Aorta (tissue), 5 donors: ENCODE measurements around the gene ZNF428. TPM values are rescaled to one million over a fixed set of nuclear protein-coding genes. Genes with fewer than 3 reads are reported as not detected.
"Not testable (repeated sequence)": the region's sequence is repeated elsewhere in the genome, so short reads cannot be mapped to it uniquely, and the experiment has no call there.

Source experiments
- ATAC-seq: fragments of 200-7000 bp; cut with Tn5 transposase; one replicate; pipeline ENCODE4 v1.9.1; 2022; ENCODE audit warnings: moderate library complexity; ENCODE audit not compliant: low FRiP score
- DNase-seq, 2 donors: peaks; one replicate each; pipeline ENCODE4 v3.0.0-alpha.2; 2020
- H3K27ac ChIP-seq, 2 donors: one replicate each; pipeline ENCODE4 v1.5.1; 2013; ENCODE audit warnings: low read length in 2 of 2, mild to moderate bottlenecking in 2 of 2, moderate library complexity in 2 of 2, control low read depth in 1 of 2, inconsistent platforms in 1 of 2, low read depth in 1 of 2
- H3K27me3 ChIP-seq, 2 donors: one replicate each; pipeline ENCODE4 v1.6.1; 2013; ENCODE audit warnings: control low read depth in 1 of 2, low read length in 1 of 2, mild to moderate bottlenecking in 1 of 2, moderate library complexity in 1 of 2; ENCODE audit not compliant: insufficient read depth in 2 of 2, control insufficient read depth in 1 of 2
- H3K36me3 ChIP-seq, 2 donors: one replicate each; pipeline ENCODE4 v1.6.1; 2013; ENCODE audit warnings: control low read depth in 1 of 2, low read length in 1 of 2, mild to moderate bottlenecking in 1 of 2; ENCODE audit not compliant: insufficient read depth in 2 of 2, control insufficient read depth in 1 of 2
- H3K4me1 ChIP-seq, 2 donors: one replicate each; pipeline ENCODE4 v1.6.1; 2013; ENCODE audit warnings: low read length in 2 of 2, control low read depth in 1 of 2, mild to moderate bottlenecking in 1 of 2, moderate library complexity in 1 of 2; ENCODE audit not compliant: insufficient read depth in 2 of 2, control insufficient read depth in 1 of 2
- H3K4me3 ChIP-seq, 2 donors: one replicate each; pipeline ENCODE4 v1.5.1; 2013; ENCODE audit warnings: low read length in 2 of 2, control low read depth in 1 of 2, mild to moderate bottlenecking in 1 of 2
- H3K9me3 ChIP-seq: one replicate; pipeline ENCODE4 v1.6.1; 2013; ENCODE audit warnings: mild to moderate bottlenecking, low read length; ENCODE audit not compliant: control insufficient read depth
- WGBS, 2 donors: extraction: QIAGEN DNeasy Blood & Tissue Kit; methylation state at CpG; one replicate each; pipeline ENCODE4 v1.1.7; 2013; 5-methylcytosine and 5-hydroxymethylcytosine counted together
- intact Hi-C, 2 donors: fragments of 100-400 bp; cut with DNase I; formaldehyde crosslinking; loops; one replicate each; pipeline versions ENCODE4 v1.14.2 to v1.15.0; 2022
- polyA plus RNA-seq, 2 donors: library from polyadenylated mRNA; stranded (reverse); fragments of 200-250 nt; gene quantifications; one replicate each; pipeline ENCODE4 v1.2.3, GENCODE V29; 2013
- total RNA-seq, 2 donors: library from RNA; stranded (reverse); fragmentation: NEBNext Ultra II Directional; extraction: Animal tissue kit (Norgen Biotek cat#: 25700); gene quantifications; one replicate each; pipeline ENCODE4 v1.2.1, GENCODE V29; 2021
- donor health status: healthy with polysubstance abuse.
- donor health status: Bipolar disorder and iron deficiency.
- donor health status: DM: no; HTN: no; CAD: no.
- donor health status: DM: no; HTN: no; CAD: no.
- donor health status: DM: yes; HTN: yes; CAD: no.

Gene ZNF428
- total and polyA plus RNA-seq, 4 donors: 26.2 to 54.2 (median 35.8) TPM

DNA sequence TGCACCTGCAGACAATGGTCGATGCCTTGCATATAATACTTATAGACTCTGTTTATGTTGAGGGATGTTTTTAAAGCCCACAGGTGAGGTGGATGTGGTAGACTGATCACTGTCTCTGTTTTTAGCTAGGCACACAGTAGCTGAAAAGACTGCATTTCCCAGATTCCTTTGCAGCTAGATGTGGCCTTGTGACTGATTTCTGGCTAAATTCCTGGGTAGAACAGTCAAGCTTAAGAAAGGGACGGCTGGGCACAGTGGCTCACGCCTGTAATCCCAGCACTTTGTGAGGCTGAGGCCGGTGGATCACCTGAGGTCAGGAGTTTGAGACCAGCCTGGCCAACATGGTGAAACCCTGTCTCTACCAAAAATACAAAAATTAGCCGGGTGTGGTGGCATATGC lies 19.1 kb downstream of the ZNF428 start:
- H3K4me1 ChIP-seq, H3K27me3 ChIP-seq, H3K27ac ChIP-seq, DNase-seq, H3K36me3 ChIP-seq, ATAC-seq, intact Hi-C loops, H3K9me3 ChIP-seq, H3K4me3 ChIP-seq: not testable (repeated sequence)
- 58 to 60% methylated on average over 5 of the region's 5 CpGs for WGBS, 2 donors

DNA sequence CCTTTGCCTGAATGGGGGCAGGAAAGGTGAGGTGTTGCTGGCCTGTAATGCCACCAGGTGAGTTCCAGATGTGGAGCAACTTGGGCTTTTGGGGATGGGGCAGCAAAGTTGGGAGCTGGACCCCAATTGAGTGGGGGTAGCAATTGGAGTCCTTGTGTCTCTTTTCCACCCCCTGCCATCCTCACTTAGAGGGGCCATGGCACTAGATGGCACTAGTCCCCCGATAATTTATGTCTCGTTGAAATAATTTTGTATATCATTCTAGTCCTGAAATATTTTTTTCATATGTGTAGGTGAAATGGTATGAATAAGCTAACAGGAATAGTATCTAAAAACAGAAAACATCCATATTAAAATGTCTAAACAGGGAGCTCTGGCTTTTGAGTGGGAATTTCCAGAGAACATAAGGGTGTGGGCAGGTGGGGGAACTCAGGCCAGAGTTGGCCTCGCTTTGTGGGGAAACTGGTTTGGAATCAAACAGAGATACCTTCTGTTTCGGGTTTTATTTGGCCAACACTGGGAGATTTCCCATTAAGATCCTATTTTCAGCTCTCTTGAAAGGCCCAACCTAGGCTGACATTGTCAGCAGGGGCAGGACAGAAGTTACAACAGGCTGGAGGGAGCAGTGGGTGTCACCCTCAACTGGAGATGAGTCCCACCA lies 19.7 kb downstream of the ZNF428 start:
- Histone ChIP-seq H3K27me3 (no peaks in the 10 kb centered on the region), H3K9me3 (no peaks in the 10 kb centered on the region), H3K4me3 (no peak overlapping the region), H3K36me3 (peaks cover 3 to 6% of the 10 kb centered on the region in 2 donors), H3K27ac (no peak overlapping the region), H3K4me1 (peaks cover 0 to 5% of the 10 kb centered on the region in 2 donors)
- WGBS, 2 donors: 76 to 82% methylated on average over 4 of the region's 4 CpGs
- no peak for ATAC-seq
- intact Hi-C loops: no loop called here
- no peak for DNase-seq

DNA sequence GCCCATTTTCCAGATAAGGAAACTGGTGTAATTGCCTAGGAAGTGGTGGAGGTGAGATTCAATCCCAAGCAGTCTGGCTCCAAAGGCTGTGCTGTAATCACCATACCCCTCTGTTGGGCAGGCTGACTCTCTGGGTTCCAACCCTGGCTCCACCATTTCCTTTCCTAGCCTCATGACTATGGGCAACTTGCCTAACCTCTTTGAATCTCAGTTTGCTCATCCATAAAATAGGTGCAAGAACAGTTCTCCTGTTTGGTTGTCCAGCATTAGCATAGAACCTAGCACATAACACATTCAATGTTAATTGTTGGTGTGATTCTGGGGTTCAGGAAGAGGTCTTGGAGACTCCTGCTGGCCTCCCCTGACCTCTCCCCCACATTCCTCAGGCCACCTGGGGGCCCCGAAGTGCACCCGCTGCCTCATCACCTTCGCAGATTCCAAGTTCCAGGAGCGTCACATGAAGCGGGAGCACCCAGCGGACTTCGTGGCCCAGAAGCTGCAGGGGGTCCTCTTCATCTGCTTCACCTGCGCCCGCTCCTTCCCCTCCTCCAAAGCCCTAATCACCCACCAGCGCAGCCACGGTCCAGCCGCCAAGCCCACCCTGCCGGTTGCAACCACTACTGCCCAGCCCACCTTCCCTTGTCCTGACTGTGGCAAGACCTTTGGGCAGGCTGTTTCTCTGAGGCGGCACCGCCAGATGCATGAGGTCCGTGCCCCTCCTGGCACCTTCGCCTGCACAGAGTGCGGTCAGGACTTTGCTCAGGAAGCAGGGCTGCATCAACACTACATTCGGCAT lies 20.8 kb downstream of the ZNF428 start:
- no peak overlapping the region for H3K27ac ChIP-seq
- ATAC-seq: no peak
- intact Hi-C loops: no loop called here
- no peak for DNase-seq
- WGBS, 2 donors: 89 to 91% methylated on average over 19 of the region's 19 CpGs
- H3K9me3 ChIP-seq: no peaks in the 10 kb centered on the region
- peaks cover 0 to 5% of the 10 kb centered on the region in 2 donors for H3K4me1 ChIP-seq
- H3K4me3 ChIP-seq: no peak overlapping the region
- no peaks in the 10 kb centered on the region for H3K27me3 ChIP-seq
- peaks cover 3 to 6% of the 10 kb centered on the region in 2 donors for H3K36me3 ChIP-seq

GRCh38 chr19:43597876-43598275 lies 21.6 kb downstream of the ZNF428 start:
- DNase-seq: no peak
- WGBS, 2 donors: 46 to 52% methylated on average over 5 of the region's 5 CpGs
- intact Hi-C loops: loop anchor here in 1 of 2 donors (2.0 kb wide), 1 partner anchor 65 kb away; the partner anchor contains the start of gene ZNF575
- H3K9me3 ChIP-seq: no peaks in the 10 kb centered on the region
- peaks cover 0 to 5% of the 10 kb centered on the region in 2 donors for H3K4me1 ChIP-seq
- peaks cover 3 to 8% of the 10 kb centered on the region in 2 donors for H3K36me3 ChIP-seq
- H3K27me3 ChIP-seq: no peaks in the 10 kb centered on the region
- no peak overlapping the region for H3K27ac ChIP-seq
- no peak for ATAC-seq
- H3K4me3 ChIP-seq: peak overlapping the region in 1 of 2 donors; percentile 39

DNA sequence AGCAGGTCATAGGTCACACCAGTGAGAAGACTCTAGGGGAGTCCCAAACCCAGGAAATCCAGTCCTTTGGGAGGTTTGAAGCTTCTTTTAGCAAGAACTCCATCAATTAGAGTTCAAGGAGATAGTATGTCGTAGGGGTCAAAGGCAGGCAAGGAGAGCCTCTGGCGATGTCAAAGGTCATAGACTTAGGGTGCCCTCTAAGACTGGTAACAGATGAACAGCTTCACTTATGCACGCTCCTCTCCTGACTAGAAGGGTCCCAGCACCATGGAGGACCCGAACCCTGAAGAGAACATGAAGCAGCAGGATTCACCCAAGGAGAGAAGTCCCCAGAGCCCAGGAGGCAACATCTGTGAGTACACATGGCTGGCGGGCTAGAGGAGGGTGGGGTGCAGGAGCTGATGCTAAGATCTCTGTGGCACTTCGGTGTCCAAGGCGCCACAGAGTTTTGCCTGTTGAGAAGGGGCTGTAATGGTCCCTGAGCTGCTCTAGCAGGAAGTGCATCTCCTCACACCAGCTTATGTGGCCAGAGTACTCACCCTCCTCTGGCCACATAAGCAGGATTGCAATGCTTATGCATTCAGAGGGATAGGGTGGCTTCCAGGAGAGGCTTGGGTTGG lies 22.5 kb downstream of the ZNF428 start:
- H3K9me3 ChIP-seq: no peaks in the 10 kb centered on the region
- H3K36me3 ChIP-seq: peaks cover 0 to 9% of the 10 kb centered on the region in 2 donors
- no peak for DNase-seq
- ATAC-seq: no peak
- H3K4me1 ChIP-seq: peaks cover 0 to 5% of the 10 kb centered on the region in 2 donors
- no peaks in the 10 kb centered on the region for H3K27me3 ChIP-seq
- intact Hi-C loops: loop anchor here (1.0 to 2.0 kb wide), 2 partner anchors 22 to 64 kb away; partner anchors contain the start of genes PINLYP (in 2 of the 2), XRCC1 (in 2 of the 2) and ZNF575 (in 1 of the 2)
- WGBS, 2 donors: 21% methylated on average over 7 of the region's 7 CpGs
- H3K27ac ChIP-seq: peak overlapping the region; percentile 15 to 61
- H3K4me3 ChIP-seq: peak overlapping the region; percentile 39 to 45

- Histone ChIP-seq H3K27me3 (no peaks in the 10 kb centered on the region), H3K36me3 (peaks cover 0 to 10% of the 10 kb centered on the region in 2 donors), H3K27ac (peak within 1 kb of the TSS; percentile 15 to 61), H3K4me3 (peak within 1 kb of the TSS; percentile 45 to 74), H3K9me3 (no peaks in the 10 kb centered on the region), H3K4me1 (peaks cover 0 to 5% of the 10 kb centered on the region in 2 donors)
- ATAC-seq (peak; percentile 97), DNase-seq (peak; percentile 100)
- intact Hi-C loops: loop anchor here (1.0 to 2.0 kb wide), 2 partner anchors 21 to 63 kb away; partner anchors contain the start of genes PINLYP (in 2 of the 2), XRCC1 (in 2 of the 2) and ZNF575 (in 1 of the 2)
- 0% methylated on average over 58 to 60 of the region's 60 CpGs for WGBS, 2 donors
Observed at GRCh38 chr19:43595999-43596841, 23.2 kb downstream of the ZNF428 start, which contains the start of the genes IRGQ and ZNF576. TSS of gene IRGQ (minus strand) at chr19:43596134. CDS start at chr19:43595338, 796 bp downstream. TSS of gene ZNF576 (plus strand) at chr19:43596595. CDS start at chr19:43597109, 514 bp downstream.

DNA sequence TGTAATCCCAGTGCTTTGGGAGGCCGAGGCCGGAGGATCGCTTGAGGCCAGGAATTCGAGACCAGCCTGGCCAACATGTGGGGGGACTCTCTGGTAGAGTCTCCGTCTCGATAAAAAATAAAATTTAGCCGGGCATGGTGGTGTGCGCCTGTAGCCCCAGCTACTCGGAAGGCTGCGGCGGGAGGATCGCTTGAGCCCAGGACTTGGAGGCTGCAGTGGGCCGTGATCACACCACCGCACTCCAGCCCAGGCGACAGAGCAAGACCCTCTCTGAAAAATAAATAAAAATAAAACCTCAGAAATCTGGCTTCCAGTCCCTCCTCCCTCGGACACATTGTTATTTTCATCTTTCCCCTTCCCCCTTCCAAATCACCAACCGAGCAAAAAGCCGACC lies 23.8 kb downstream of the ZNF428 start:
- Histone ChIP-seq H3K4me1 (peaks cover 0 to 5% of the 10 kb centered on the region in 2 donors), H3K27ac (peak overlapping the region in 1 of 2 donors; percentile 50), H3K27me3 (no peaks in the 10 kb centered on the region), H3K36me3 (peaks cover 0 to 10% of the 10 kb centered on the region in 2 donors), H3K4me3 (peak overlapping the region; percentile 15 to 74), H3K9me3 (no peaks in the 10 kb centered on the region)
- DNase-seq (no peak), ATAC-seq (peak; percentile 26)
- WGBS, 2 donors: 1% methylated on average over 18 of the region's 18 CpGs
- intact Hi-C loops: no loop called here
